Measurements from ENCODE around the gene PTPN11. TPM values are rescaled to one million over a fixed set of nuclear protein-coding genes. Genes with fewer than 3 reads are reported as not detected.
"Not testable (repeated sequence)": the region's sequence is repeated elsewhere in the genome, so short reads cannot be mapped to it uniquely, and the experiment has no call there.

PTPN11 gene
- total RNA-seq, 2 experiments from 2014 or later = 137 to 145 TPM

- intact Hi-C loops (cut with micrococcal nuclease) = no loop called here
- H3K27me3 Mint-ChIP-seq = no peaks in the 10 kb centered on the region
- POLR2A ChIA-PET = no interaction called here
- peak overlapping the region; percentile 50 for H3K27ac Mint-ChIP-seq
- peak; percentile 52 for DNase-seq
- H3K9me3 Mint-ChIP-seq = no peaks in the 10 kb centered on the region
- peaks cover 21% of the 10 kb centered on the region for H3K4me1 Mint-ChIP-seq (ENCODE audit: low read depth)
- H3K4me3 Mint-ChIP-seq = no peak overlapping the region
- CTCF ChIA-PET = interaction anchor here (1.5 kb wide), 1 partner anchor 24 kb away, joined by 5 read pairs; no protein-coding TSS in a partner anchor
- peaks cover 46% of the 10 kb centered on the region for H3K36me3 Mint-ChIP-seq
These were observed 77.7 kb downstream of the PTPN11 start for GRCh38 chr12:112496496-112496895.

DNA sequence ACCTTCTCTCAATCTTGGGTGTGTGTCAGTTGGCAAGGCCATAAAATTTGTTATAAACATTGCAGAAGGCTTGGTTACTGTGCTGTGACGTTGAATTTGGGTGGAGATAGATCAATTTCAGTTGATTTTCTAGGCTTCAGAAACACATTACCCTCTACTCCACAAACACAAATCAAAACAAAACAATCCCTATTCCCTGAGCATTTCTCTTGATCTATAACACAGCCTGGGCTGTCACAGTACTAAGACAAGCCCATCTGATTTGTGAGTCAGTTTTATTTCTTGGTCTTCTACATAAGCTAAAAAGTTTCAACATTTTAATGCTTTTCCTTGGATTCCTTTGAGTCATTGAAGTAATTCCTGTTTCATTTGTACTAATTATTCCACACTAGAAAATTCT lies 79.8 kb downstream of the PTPN11 start:
- Mint-ChIP-seq H3K9me3 (no peaks in the 10 kb centered on the region), H3K4me3 (no peak overlapping the region), H3K4me1 (ENCODE audit: low read depth) (peaks cover 21% of the 10 kb centered on the region), H3K27me3 (no peaks in the 10 kb centered on the region), H3K27ac (no peak overlapping the region), H3K36me3 (peaks cover 46% of the 10 kb centered on the region)
- DNase-seq = no peak
- CTCF ChIA-PET = no interaction called here
- intact Hi-C loops (cut with micrococcal nuclease) = no loop called here
- POLR2A ChIA-PET = no interaction called here

GRCh38 chr12:112503512-112503911 lies 84.8 kb downstream of the PTPN11 start:
- intact Hi-C loops (cut with micrococcal nuclease) = no loop called here
- Mint-ChIP-seq H3K36me3 (peaks cover 49% of the 10 kb centered on the region), H3K9me3 (no peaks in the 10 kb centered on the region), H3K4me1 (ENCODE audit: low read depth) (no peaks in the 10 kb centered on the region), H3K27me3 (no peaks in the 10 kb centered on the region), H3K4me3 (no peak overlapping the region), H3K27ac (no peak overlapping the region)
- POLR2A ChIA-PET = no interaction called here
- DNase-seq = no peak
- CTCF ChIA-PET = no interaction called here

GRCh38 chr12:112506513-112507166 lies 87.9 kb downstream of the PTPN11 start:
- intact Hi-C loops (cut with micrococcal nuclease) = no loop called here

GRCh38 chr12:112513471-112513870 lies 94.7 kb downstream of the PTPN11 start:
- Mint-ChIP-seq H3K36me3 (peaks cover 12% of the 10 kb centered on the region), H3K4me1 (ENCODE audit: low read depth) (peaks cover 4% of the 10 kb centered on the region), H3K27ac (no peak overlapping the region), H3K27me3 (no peaks in the 10 kb centered on the region), H3K9me3 (no peaks in the 10 kb centered on the region), H3K4me3 (no peak overlapping the region)
- intact Hi-C loops (cut with micrococcal nuclease) = no loop called here
- ChIA-PET POLR2A (no interaction called here), CTCF (no interaction called here)
- no peak for DNase-seq

More at GRCh38 chr12:112506513-112507166, 87.9 kb downstream of the PTPN11 start:
- no peaks in the 10 kb centered on the region for H3K27me3 Mint-ChIP-seq
- no peaks in the 10 kb centered on the region for H3K4me1 Mint-ChIP-seq (ENCODE audit: low read depth)
- POLR2A ChIA-PET = no interaction called here
- no peak overlapping the region for H3K27ac Mint-ChIP-seq
- peaks cover 58% of the 10 kb centered on the region for H3K36me3 Mint-ChIP-seq
- no peaks in the 10 kb centered on the region for H3K9me3 Mint-ChIP-seq
- CTCF ChIA-PET = interaction anchor here (1.1 kb wide), 1 partner anchor 14 kb away, joined by 3 read pairs; no protein-coding TSS in a partner anchor
- no peak overlapping the region for H3K4me3 Mint-ChIP-seq
- no peak for DNase-seq

GRCh38 chr12:112514456-112514855 lies 95.7 kb downstream of the PTPN11 start:
- DNase-seq = no peak
- Mint-ChIP-seq H3K4me1 (ENCODE audit: low read depth) (peaks cover 4% of the 10 kb centered on the region), H3K27me3 (no peaks in the 10 kb centered on the region), H3K36me3 (peaks cover 8% of the 10 kb centered on the region), H3K27ac (no peak overlapping the region), H3K4me3 (no peak overlapping the region), H3K9me3 (no peaks in the 10 kb centered on the region)
- CTCF ChIA-PET = no interaction called here
- POLR2A ChIA-PET = no interaction called here
- intact Hi-C loops (cut with micrococcal nuclease) = no loop called here

DNA sequence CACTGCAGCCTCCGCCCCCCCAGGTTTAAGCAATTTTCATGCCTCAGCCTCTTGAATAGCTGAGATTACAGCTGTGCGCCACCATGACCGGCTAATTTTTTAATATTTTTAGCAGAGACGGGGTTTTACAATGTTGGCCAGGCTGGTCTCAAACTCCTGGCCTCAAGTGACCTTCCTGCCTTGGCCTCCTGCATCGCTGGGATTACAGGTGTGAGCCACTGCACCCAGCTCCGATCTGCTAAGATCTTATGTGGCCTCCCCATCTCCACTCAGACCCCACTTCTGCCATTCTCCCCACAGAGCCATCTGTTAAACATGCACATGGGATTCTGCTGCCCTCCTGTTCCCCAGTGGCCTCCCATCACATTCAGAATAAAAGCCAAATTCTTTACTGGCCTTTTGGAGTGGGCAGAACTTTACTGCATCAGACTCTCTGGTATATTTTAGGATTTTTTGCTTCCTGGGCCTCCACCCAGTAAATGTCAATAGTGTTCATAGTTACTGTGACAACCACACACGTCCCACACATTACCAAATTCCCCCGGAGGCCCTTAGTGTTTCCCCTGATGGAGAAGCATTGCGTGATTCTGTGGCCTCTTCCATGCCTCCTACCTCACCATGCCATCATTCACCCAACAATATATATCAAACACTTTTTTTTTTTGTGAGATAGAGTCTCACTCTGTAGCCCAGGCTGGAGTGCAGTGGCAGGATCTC lies 96.3 kb downstream of the PTPN11 start:
- H3K4me1 Mint-ChIP-seq (ENCODE audit: low read depth) = peaks cover 4% of the 10 kb centered on the region
- DNase-seq = peak; percentile 13
- H3K27me3 Mint-ChIP-seq = no peaks in the 10 kb centered on the region
- POLR2A ChIA-PET = interaction anchor here (0.5 kb wide), 1 partner anchor 78 kb away, joined by 4 read pairs; no protein-coding TSS in a partner anchor
- H3K36me3 Mint-ChIP-seq = peaks cover 5% of the 10 kb centered on the region
- H3K27ac Mint-ChIP-seq = no peak overlapping the region
- intact Hi-C loops (cut with micrococcal nuclease) = no loop called here
- no peak overlapping the region for H3K4me3 Mint-ChIP-seq
- H3K9me3 Mint-ChIP-seq = no peaks in the 10 kb centered on the region
- CTCF ChIA-PET = no interaction called here

- Mint-ChIP-seq H3K27ac (no peak overlapping the region), H3K9me3 (no peaks in the 10 kb centered on the region), H3K27me3 (no peaks in the 10 kb centered on the region), H3K36me3 (peaks cover 3% of the 10 kb centered on the region), H3K4me3 (no peak overlapping the region), H3K4me1 (ENCODE audit: low read depth) (peaks cover 4% of the 10 kb centered on the region)
- POLR2A ChIA-PET = interaction anchor here (0.5 kb wide), 1 partner anchor 79 kb away, joined by 4 read pairs; no protein-coding TSS in a partner anchor
- DNase-seq = no peak
- intact Hi-C loops (cut with micrococcal nuclease) = no loop called here
- CTCF ChIA-PET = no interaction called here
These were observed 97.1 kb downstream of the PTPN11 start for GRCh38 chr12:112515868-112516267.

DNA sequence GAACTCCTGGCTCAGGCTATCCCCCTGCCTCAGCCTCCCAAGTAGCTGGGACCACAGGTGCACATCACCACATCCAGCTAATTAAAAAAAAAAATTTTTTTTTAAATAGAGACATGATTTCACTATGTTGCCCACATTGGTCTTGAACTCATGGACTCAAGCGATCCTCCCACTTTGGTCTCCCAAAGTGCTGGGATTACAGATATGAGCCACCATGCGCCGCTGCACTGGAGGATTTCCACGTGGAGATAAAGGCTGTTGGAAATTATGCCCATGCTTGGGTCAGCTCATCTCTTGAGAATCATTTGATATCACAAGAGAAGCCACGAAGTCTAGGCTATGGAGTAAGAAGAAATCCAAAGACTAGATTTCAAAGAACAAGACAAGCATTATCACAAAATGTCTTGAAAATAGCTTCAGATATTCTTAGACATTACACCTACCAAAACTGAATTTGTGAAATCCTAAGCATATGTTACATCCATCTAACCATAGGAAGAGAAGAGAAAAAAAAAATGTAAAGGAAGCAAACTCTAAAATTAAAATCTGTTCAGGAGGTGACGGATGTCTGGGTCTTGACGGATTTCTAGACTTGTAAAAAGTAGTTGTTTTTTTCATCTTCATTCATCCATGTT lies 99.1 kb downstream of the PTPN11 start:
- intact Hi-C loops (cut with micrococcal nuclease) = no loop called here
- Mint-ChIP-seq H3K4me3 (no peak overlapping the region), H3K9me3 (no peaks in the 10 kb centered on the region), H3K27me3 (no peaks in the 10 kb centered on the region), H3K36me3 (no peaks in the 10 kb centered on the region), H3K4me1 (ENCODE audit: low read depth) (peaks cover 4% of the 10 kb centered on the region), H3K27ac (no peak overlapping the region)
- POLR2A ChIA-PET = no interaction called here
- DNase-seq = no peak
- CTCF ChIA-PET = no interaction called here

DNA sequence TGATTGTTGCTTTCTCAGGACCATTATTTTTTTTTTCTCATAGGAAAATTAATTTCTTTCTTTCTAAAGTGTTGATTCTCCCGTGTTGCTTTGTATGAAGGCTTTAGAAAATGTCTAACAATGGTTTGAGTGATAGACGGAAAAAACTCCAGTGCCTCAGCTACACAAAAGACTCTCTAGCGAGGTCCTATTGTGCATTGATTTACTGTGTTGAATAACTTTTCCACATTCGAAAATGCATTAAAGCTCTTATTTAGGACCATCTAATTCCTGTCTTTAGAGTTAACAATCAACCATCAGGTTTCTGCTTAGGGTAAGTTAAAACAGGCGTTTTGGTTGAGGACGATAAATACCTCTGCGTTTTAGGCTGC lies 99.6 kb downstream of the PTPN11 start:
- Mint-ChIP-seq H3K27ac (no peak overlapping the region), H3K4me3 (no peak overlapping the region), H3K36me3 (no peaks in the 10 kb centered on the region), H3K9me3 (no peaks in the 10 kb centered on the region), H3K27me3 (no peaks in the 10 kb centered on the region), H3K4me1 (ENCODE audit: low read depth) (peaks cover 4% of the 10 kb centered on the region)
- ChIA-PET POLR2A (interaction anchor here (0.9 kb wide), 1 partner anchor 27 kb away, joined by 4 read pairs; no protein-coding TSS in a partner anchor), CTCF (no interaction called here)
- no peak for DNase-seq
- intact Hi-C loops (cut with micrococcal nuclease) = no loop called here

- H3K36me3 Mint-ChIP-seq; H3K9me3 Mint-ChIP-seq; H3K4me1 Mint-ChIP-seq (ENCODE audit: low read depth); POLR2A ChIA-PET; H3K27ac Mint-ChIP-seq; H3K4me3 Mint-ChIP-seq; CTCF ChIA-PET; DNase-seq; H3K27me3 Mint-ChIP-seq; intact Hi-C loops (cut with micrococcal nuclease): not testable (repeated sequence)
These were observed 101.1 kb downstream of the PTPN11 start for GRCh38 chr12:112519841-112520340.

GRCh38 chr12:112523856-112524255 lies 105.1 kb downstream of the PTPN11 start:
- ChIA-PET POLR2A (no interaction called here), CTCF (no interaction called here)
- H3K36me3 Mint-ChIP-seq = no peaks in the 10 kb centered on the region
- H3K9me3 Mint-ChIP-seq = no peaks in the 10 kb centered on the region
- no peak overlapping the region for H3K4me3 Mint-ChIP-seq
- H3K27ac Mint-ChIP-seq = no peak overlapping the region
- intact Hi-C loops (cut with micrococcal nuclease) = no loop called here
- DNase-seq = no peak
- no peaks in the 10 kb centered on the region for H3K27me3 Mint-ChIP-seq
- H3K4me1 Mint-ChIP-seq (ENCODE audit: low read depth) = no peaks in the 10 kb centered on the region

All from activated CD4-positive, alpha-beta memory T cell treated with anti-CD3 and anti-CD28 coated beads for 36 hours (primary cell).